Measurements from ENCODE around the gene FOXRED1.

Gene FOXRED1

DNA sequence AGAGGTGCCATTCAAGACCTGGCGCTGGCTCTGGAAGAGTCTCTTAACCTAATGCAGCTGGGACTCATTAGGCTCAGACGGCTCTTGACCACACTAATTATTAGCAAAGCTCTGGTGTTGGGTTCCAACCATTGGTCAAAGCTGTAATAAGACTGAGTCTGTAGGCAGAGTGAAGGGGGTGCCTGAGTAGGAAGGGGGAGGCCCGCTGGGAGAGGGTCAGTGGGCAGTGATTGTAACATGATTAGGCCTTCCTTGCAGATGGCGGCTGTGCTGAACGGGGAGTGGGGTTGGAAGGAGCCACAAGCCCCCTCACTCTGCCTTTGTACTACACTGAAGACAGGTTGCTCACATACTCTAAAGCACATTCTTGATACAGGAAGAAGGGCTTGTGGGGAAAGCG is 5.5 kb upstream of the FOXRED1 start:
- DNase-seq: no peak
- no peak overlapping the region for H3K27ac Mint-ChIP-seq
- TF ChIP-seq, protein P1, sequence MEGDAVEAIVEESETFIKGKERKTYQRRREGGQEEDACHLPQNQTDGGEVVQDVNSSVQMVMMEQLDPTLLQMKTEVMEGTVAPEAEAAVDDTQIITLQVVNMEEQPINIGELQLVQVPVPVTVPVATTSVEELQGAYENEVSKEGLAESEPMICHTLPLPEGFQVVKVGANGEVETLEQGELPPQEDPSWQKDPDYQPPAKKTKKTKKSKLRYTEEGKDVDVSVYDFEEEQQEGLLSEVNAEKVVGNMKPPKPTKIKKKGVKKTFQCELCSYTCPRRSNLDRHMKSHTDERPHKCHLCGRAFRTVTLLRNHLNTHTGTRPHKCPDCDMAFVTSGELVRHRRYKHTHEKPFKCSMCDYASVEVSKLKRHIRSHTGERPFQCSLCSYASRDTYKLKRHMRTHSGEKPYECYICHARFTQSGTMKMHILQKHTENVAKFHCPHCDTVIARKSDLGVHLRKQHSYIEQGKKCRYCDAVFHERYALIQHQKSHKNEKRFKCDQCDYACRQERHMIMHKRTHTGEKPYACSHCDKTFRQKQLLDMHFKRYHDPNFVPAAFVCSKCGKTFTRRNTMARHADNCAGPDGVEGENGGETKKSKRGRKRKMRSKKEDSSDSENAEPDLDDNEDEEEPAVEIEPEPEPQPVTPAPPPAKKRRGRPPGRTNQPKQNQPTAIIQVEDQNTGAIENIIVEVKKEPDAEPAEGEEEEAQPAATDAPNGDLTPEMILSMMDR (IDR thresholded peaks at IDR 0.05): no peak

DNA sequence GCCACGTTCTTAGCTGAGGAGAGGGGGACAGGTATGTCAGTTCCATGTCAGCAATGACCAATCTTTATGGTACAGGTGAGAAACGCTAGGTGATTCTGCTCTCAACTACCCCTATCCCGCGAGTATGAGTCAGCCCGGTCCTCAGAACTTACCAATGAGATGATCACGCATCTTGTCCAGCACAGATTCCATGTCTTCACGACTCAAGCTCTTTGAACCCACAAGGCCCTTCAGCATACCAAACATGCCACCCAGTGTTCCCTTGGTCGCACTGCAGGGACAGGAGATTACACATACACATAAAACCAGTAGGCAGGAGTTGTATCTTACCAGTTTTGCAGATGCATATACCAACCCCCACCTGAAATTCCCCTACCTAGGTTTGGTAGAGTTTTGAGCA is 3.1 kb upstream of the FOXRED1 start:
- Mint-ChIP-seq H3K4me1 (peaks cover 31% of the 10 kb centered on the region), H3K4me3 (no peak overlapping the region)

More for the DNA sequence above, 5.5 kb upstream of the FOXRED1 start:
- H3K36me3 Mint-ChIP-seq (ENCODE audit: low read depth): peaks cover 68% of the 10 kb centered on the region
- no peaks in the 10 kb centered on the region for H3K27me3 Mint-ChIP-seq (ENCODE audit: low read depth, poor library complexity)
- no peaks in the 10 kb centered on the region for H3K9me3 Mint-ChIP-seq
- H3K4me3 Mint-ChIP-seq: no peak overlapping the region
- H3K4me1 Mint-ChIP-seq: peaks cover 14% of the 10 kb centered on the region

DNA sequence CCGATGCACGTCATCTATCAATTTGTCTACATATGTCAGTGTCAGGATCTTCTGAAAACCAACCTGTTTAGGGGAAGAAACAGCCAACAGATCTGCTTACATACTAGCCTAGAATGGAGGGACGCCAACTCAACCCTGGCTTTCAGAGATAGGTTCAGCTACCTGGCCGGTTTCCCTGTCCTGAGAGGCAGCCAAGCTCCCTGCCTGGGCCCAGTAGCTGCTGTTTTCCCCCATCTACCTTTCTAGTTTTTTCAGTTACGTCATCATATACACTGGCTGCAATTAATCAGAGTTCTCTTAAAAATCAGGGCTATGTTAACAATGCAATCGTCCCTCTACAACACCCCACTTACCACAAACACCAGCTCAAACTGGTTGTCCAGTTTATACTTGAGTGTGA is 1.3 kb upstream of the FOXRED1 start:
- peak overlapping the region; percentile 100 for H3K27ac Mint-ChIP-seq

More for the DNA sequence above, 3.1 kb upstream of the FOXRED1 start:
- TF ChIP-seq, protein P1 (IDR thresholded peaks at IDR 0.05): no peak
- peaks cover 55% of the 10 kb centered on the region for H3K36me3 Mint-ChIP-seq (ENCODE audit: low read depth)
- no peak for DNase-seq
- H3K27me3 Mint-ChIP-seq (ENCODE audit: low read depth, poor library complexity): no peaks in the 10 kb centered on the region
- no peaks in the 10 kb centered on the region for H3K9me3 Mint-ChIP-seq
- no peak overlapping the region for H3K27ac Mint-ChIP-seq

DNA sequence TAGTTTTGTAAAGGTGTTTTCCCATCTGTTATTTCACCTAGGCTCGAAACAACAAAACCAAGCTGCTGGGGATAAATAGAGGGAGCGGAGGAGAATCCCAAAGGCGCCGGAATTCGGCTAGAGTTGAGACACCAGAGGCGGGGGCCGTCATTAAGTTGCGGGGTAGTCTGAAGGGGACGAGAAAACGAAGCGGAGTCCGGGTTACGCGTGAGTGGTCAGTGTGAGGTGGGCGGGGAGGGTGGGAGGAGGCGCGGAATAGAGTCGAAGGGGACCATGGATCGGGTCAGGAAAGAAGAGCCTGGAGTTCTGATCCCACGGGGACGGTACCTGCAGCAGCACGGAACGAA is 620 bp upstream of the FOXRED1 start:
- H3K27me3 Mint-ChIP-seq (ENCODE audit: low read depth, poor library complexity): no peaks in the 10 kb centered on the region
- peak; percentile 52 for DNase-seq

More for the DNA sequence above, 1.3 kb upstream of the FOXRED1 start:
- Mint-ChIP-seq H3K9me3 (no peaks in the 10 kb centered on the region), H3K36me3 (ENCODE audit: low read depth) (peaks cover 50% of the 10 kb centered on the region), H3K4me1 (peaks cover 31% of the 10 kb centered on the region), H3K4me3 (peak overlapping the region; percentile 95), H3K27me3 (ENCODE audit: low read depth, poor library complexity) (no peaks in the 10 kb centered on the region)
- no peak for DNase-seq
- TF ChIP-seq, protein P1 (IDR thresholded peaks at IDR 0.05): no peak

DNA sequence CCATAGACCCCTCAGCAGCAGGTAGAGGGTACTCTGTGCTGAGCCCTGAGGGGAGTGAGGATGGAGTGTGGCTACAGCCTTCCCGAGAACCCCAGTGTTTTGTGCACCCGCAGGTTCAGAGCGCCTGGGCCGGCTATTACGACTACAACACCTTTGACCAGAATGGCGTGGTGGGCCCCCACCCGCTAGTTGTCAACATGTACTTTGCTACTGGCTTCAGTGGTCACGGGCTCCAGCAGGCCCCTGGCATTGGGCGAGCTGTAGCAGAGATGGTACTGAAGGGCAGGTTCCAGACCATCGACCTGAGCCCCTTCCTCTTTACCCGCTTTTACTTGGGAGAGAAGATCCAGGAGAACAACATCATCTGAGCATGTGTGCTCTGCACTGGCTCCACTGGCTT is 8.4 kb downstream of the FOXRED1 start:
- H3K9me3 Mint-ChIP-seq: no peaks in the 10 kb centered on the region
- H3K4me1 Mint-ChIP-seq: peaks cover 24% of the 10 kb centered on the region
- no peak overlapping the region for H3K27ac Mint-ChIP-seq
- no peak overlapping the region for H3K4me3 Mint-ChIP-seq
- no peaks in the 10 kb centered on the region for H3K27me3 Mint-ChIP-seq (ENCODE audit: low read depth, poor library complexity)
- DNase-seq: no peak
- TF ChIP-seq, protein P1 (IDR thresholded peaks at IDR 0.05): no peak
- peaks cover 47% of the 10 kb centered on the region for H3K36me3 Mint-ChIP-seq (ENCODE audit: low read depth)

More for the DNA sequence above, 620 bp upstream of the FOXRED1 start:
- peaks cover 50% of the 10 kb centered on the region for H3K36me3 Mint-ChIP-seq (ENCODE audit: low read depth)
- peaks cover 31% of the 10 kb centered on the region for H3K4me1 Mint-ChIP-seq
- TF ChIP-seq, protein P1 (IDR thresholded peaks at IDR 0.05): no peak
- H3K4me3 Mint-ChIP-seq: peak overlapping the region; percentile 95
- no peaks in the 10 kb centered on the region for H3K9me3 Mint-ChIP-seq
- H3K27ac Mint-ChIP-seq: peak overlapping the region; percentile 100

DNA sequence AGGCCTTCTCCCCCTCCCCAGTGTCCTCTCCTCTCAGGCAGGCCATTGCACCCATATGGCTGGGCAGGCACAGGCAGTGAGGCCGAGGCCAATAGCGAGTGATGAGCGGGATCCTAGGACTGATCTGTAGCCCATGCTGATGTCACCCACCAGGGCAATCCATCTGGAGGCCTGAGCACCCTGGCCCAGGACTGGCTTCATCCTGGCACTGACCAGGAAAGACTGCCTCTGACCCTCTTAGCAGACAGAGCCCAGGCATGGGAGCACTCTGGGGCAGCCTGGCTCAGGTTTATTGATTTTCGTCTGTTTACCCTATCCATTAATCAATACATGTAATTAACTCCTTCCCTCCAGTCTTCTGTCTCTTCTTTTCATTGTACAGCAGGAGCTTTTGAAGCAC is 8.8 kb downstream of the FOXRED1 start:
- TF ChIP-seq, protein P1 (IDR thresholded peaks at IDR 0.05): no peak
- Mint-ChIP-seq H3K9me3 (no peaks in the 10 kb centered on the region), H3K27ac (peak overlapping the region; percentile 65), H3K4me1 (peaks cover 28% of the 10 kb centered on the region), H3K36me3 (ENCODE audit: low read depth) (peaks cover 43% of the 10 kb centered on the region), H3K27me3 (ENCODE audit: low read depth, poor library complexity) (no peaks in the 10 kb centered on the region), H3K4me3 (no peak overlapping the region)
- DNase-seq: no peak

Measured in nephron progenitor cell (in vitro differentiated cells).